GM23338 (cell line): ENCODE data around the gene PSAPL1. TPM values are rescaled to one million over a fixed set of nuclear protein-coding genes. Genes with fewer than 3 reads are reported as not detected.
A peak's percentile ranks its signal among the peaks of the same experiment; 100 is the strongest.

ENCODE experiments used
- ATAC-seq: fragments of 200-7000 bp; cut with Tn5 transposase; 3 replicates; pipeline ENCODE4 v1.9.1; 2020
- DNase-seq: peaks from one replicate; pipeline ENCODE4 v3.0.0-alpha.2; 2015; ENCODE audit warnings: low spot score
- H2AFZ ChIP-seq: fragments of 200-600 bp; sonication (generic); 2 replicates; pipeline ENCODE4 v1.8.0; 2016; ENCODE audit warnings: antibody characterized with exemption, mild to moderate bottlenecking, moderate library complexity
- H3F3A ChIP-seq: fragments of 200-600 bp; sonication (generic); replicated peaks from 2 replicates; pipeline ENCODE4 v1.8.0; 2017; ENCODE audit warnings: antibody characterized with exemption, mixed run types, low read depth
- H3K27ac ChIP-seq: fragments of 200-600 bp; sonication (generic); 2 replicates; pipeline ENCODE4 v1.6.1; 2016; ENCODE audit warnings: low read depth
- H3K27me3 ChIP-seq: fragments of 200-600 bp; sonication (generic); 2 replicates; pipeline ENCODE4 v1.8.0; 2016; ENCODE audit warnings: mild to moderate bottlenecking, mixed run types, moderate library complexity; ENCODE audit not compliant: insufficient read depth
- H3K36me3 ChIP-seq: fragments of 200-600 bp; sonication (generic); 2 replicates; pipeline ENCODE4 v1.8.0; 2016; ENCODE audit warnings: mild to moderate bottlenecking; ENCODE audit not compliant: insufficient read depth
- H3K4me1 ChIP-seq: fragments of 200-600 bp; sonication (generic); 2 replicates; pipeline ENCODE4 v1.8.0; 2016; ENCODE audit warnings: mild to moderate bottlenecking, moderate library complexity; ENCODE audit not compliant: insufficient read depth
- H3K4me2 ChIP-seq: fragments of 200-600 bp; sonication (generic); 2 replicates; pipeline ENCODE4 v1.7.1; 2017; ENCODE audit warnings: mixed run types
- H3K4me3 ChIP-seq: fragments of 200-600 bp; sonication (generic); 2 replicates; pipeline ENCODE4 v1.6.1; 2016; ENCODE audit warnings: mixed run types
- H3K79me2 ChIP-seq: fragments of 200-600 bp; sonication (generic); replicated peaks from 2 replicates; pipeline ENCODE4 v1.8.0; 2017; ENCODE audit warnings: mild to moderate bottlenecking; ENCODE audit not compliant: insufficient read depth
- H3K9me2 ChIP-seq: fragments of 200-600 bp; sonication (generic); 2 replicates; pipeline ENCODE4 v1.8.0; 2017; ENCODE audit not compliant: insufficient read depth
- H4K20me1 ChIP-seq: fragments of 200-600 bp; sonication (generic); replicated peaks from 2 replicates; pipeline ENCODE4 v1.8.0; 2017; ENCODE audit warnings: mild to moderate bottlenecking; ENCODE audit not compliant: insufficient read depth
- H3K27ac Mint-ChIP-seq: 2 replicates; pipeline ENCODE4 v1.8.0; 2020; ENCODE audit warnings: inconsistent platforms, mild to moderate bottlenecking, moderate library complexity, mixed read lengths
- H3K27me3 Mint-ChIP-seq: 3 replicates; pipeline ENCODE4 v1.8.0; 2022; ENCODE audit warnings: low read depth, mild to moderate bottlenecking, moderate library complexity, mixed read lengths, inconsistent platforms; ENCODE audit not compliant: insufficient read depth, poor library complexity
- H3K36me3 Mint-ChIP-seq: 3 replicates; pipeline ENCODE4 v1.8.0; 2021; ENCODE audit warnings: low read depth, mild to moderate bottlenecking, inconsistent platforms, moderate library complexity, mixed read lengths
- H3K4me1 Mint-ChIP-seq: 3 replicates; pipeline ENCODE4 v1.8.0; 2020; ENCODE audit warnings: mild to moderate bottlenecking, inconsistent platforms, mixed read lengths
- H3K4me3 Mint-ChIP-seq: 3 replicates; pipeline ENCODE4 v1.8.0; 2021; ENCODE audit warnings: moderate library complexity, mild to moderate bottlenecking, inconsistent platforms, mixed read lengths
- H3K9me3 Mint-ChIP-seq: 3 replicates; pipeline ENCODE4 v1.8.0; 2020; ENCODE audit warnings: moderate library complexity, mild to moderate bottlenecking, inconsistent platforms, mixed read lengths
- CREB1 ChIP-seq: fragments of 250-450 bp; sonication (Bioruptor Pico); IDR thresholded peaks from 2 replicates; pipeline ENCODE4 v1.5.0; 2020; ENCODE audit warnings: low read depth, mild to moderate bottlenecking, moderate library complexity
- EZH2 ChIP-seq: fragments of 200-600 bp; sonication (generic); IDR thresholded peaks from one replicate; pipeline ENCODE4 v1.8.0; 2017; ENCODE audit warnings: antibody characterized with exemption, mild to moderate bottlenecking, low read depth; ENCODE audit not compliant: unreplicated experiment
- EZH2phosphoT487 ChIP-seq: fragments of 200-600 bp; sonication (generic); IDR thresholded peaks from one replicate; pipeline ENCODE4 v1.8.1; 2018; ENCODE audit warnings: antibody characterized with exemption; ENCODE audit not compliant: unreplicated experiment
- JUNB ChIP-seq: IDR thresholded peaks from one replicate; pipeline ENCODE4 v1.6.1; 2016; ENCODE audit warnings: antibody characterized with exemption; ENCODE audit not compliant: unreplicated experiment
- NANOG ChIP-seq: IDR thresholded peaks from 2 replicates; pipeline ENCODE4 v1.6.1; 2016; ENCODE audit warnings: antibody characterized with exemption, borderline replicate concordance
- POLR2AphosphoS5 ChIP-seq: IDR thresholded peaks from 2 replicates; pipeline ENCODE4 v1.6.1; 2016; ENCODE audit warnings: antibody characterized with exemption, low read depth
- STAT1 ChIP-seq: IDR thresholded peaks from one replicate; pipeline ENCODE4 v1.6.1; 2016; ENCODE audit warnings: antibody characterized with exemption; ENCODE audit not compliant: unreplicated experiment
- ZNF114 ChIP-seq: fragments of 250-450 bp; sonication (Bioruptor Pico); IDR thresholded peaks from 2 replicates; pipeline ENCODE4 v1.5.0; 2020; ENCODE audit warnings: mild to moderate bottlenecking, moderate library complexity
- ZNF331 ChIP-seq: fragments of 250-450 bp; sonication (Bioruptor Pico); IDR thresholded peaks from 2 replicates; pipeline ENCODE4 v1.5.0; 2020; ENCODE audit warnings: low read depth, mild to moderate bottlenecking, moderate library complexity
- polyA plus RNA-seq: library from polyadenylated mRNA; unstranded; fragments of >200 nt; fragmentation: Nextera tagmentation; extraction: Ambion mirVana; gene quantifications from 2 replicates; pipeline ENCODE4 v1.2.1, GENCODE V29; 2016
- total RNA-seq: library from RNA; depleted of rRNA; stranded (reverse); fragments of >200 nt; shearing (Covaris generic); gene quantifications from 2 replicates; pipeline ENCODE4 v1.2.3, GENCODE V29; 2014
- TF ChIP-seq, protein P1 (sequence below): fragments of 250-450 bp; sonication (Bioruptor Pico); IDR thresholded peaks from 2 replicates; pipeline ENCODE4 v1.5.0; 2020; ENCODE audit warnings: mild to moderate bottlenecking, moderate library complexity
- TF ChIP-seq, protein P2 (sequence below): IDR thresholded peaks from one replicate; pipeline ENCODE4 v1.6.1; 2018; ENCODE audit warnings: antibody characterized with exemption; ENCODE audit not compliant: unreplicated experiment
- TF ChIP-seq, protein P3 (sequence below), 2 experiments: fragments of 200-600 bp in 1 of 2; sonication (generic) in 1 of 2; conservative IDR thresholded peaks; 2 replicates each; pipeline versions ENCODE4 v1.5.1 to v1.6.1; 2016 to 2017; ENCODE audit warnings: antibody characterized with exemption in 2 of 2, low read depth in 2 of 2, mild to moderate bottlenecking in 2 of 2, moderate library complexity in 1 of 2
- TF ChIP-seq, protein P4 (sequence below): IDR thresholded peaks from 2 replicates; pipeline ENCODE4 v1.6.1; 2016; ENCODE audit warnings: antibody characterized with exemption

PSAPL1 gene
- total and polyA plus RNA-seq, 2 experiments from 2014 or later = not detected

DNA sequence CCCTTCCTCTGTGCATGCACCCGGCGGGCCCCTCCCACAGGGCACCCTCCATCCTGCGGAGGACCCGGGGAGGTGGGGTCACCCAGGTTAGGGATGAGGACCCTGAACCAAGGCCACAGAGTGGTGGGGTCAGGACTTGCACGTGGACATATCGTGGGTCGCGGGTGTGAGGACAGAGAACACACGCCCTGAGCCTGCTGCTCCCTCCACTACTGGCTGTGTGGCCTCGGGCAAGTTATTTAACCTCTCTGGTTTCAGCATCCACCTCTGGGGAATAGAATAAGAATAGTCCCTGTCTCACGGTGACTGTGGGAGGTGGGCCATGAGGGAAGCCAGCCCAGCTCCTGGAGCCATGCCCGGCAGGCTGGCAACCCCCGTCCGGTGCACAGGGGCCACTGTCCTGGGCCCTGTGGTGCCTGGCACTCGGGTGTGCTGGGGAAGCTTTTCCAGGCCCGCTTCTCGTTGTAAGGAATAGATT, 5.1 kb downstream of the PSAPL1 start:
- no peaks in the 10 kb centered on the region for H3F3A ChIP-seq
- peaks cover 15% of the 10 kb centered on the region for H3K27me3 Mint-ChIP-seq
- no peak overlapping the region for H3K4me3 Mint-ChIP-seq
- H3K36me3 ChIP-seq = no peaks in the 10 kb centered on the region
- no peaks in the 10 kb centered on the region for H3K79me2 ChIP-seq
- H3K4me3 ChIP-seq = no peak overlapping the region
- no peaks in the 10 kb centered on the region for H3K9me3 Mint-ChIP-seq
- H3K27ac Mint-ChIP-seq = no peak overlapping the region
- no peaks in the 10 kb centered on the region for H3K9me2 ChIP-seq
- no peak overlapping the region for H2AFZ ChIP-seq
- peaks cover 37% of the 10 kb centered on the region for H3K4me1 Mint-ChIP-seq
- H4K20me1 ChIP-seq = no peaks in the 10 kb centered on the region
- DNase-seq (no peak), ATAC-seq (no peak; the same call in 2 of the 3 replicates)
- no peak overlapping the region for H3K27ac ChIP-seq
- H3K4me1 ChIP-seq = peaks cover 24% of the 10 kb centered on the region
- no peaks in the 10 kb centered on the region for H3K36me3 Mint-ChIP-seq
- H3K4me2 ChIP-seq = peak overlapping the region; percentile 38; the same call in 1 of the 2 replicates
- TF ChIP-seq EZH2phosphoT487 (no peak), CREB1 (CRISPR knock-in tag) (no peak), POLR2AphosphoS5 (no peak), JUNB (no peak), ZNF331 (CRISPR knock-in tag) (no peak), NANOG (no peak), STAT1 (no peak), EZH2 (no peak), ZNF114 (CRISPR knock-in tag) (no peak)
- TF ChIP-seq, protein P1, sequence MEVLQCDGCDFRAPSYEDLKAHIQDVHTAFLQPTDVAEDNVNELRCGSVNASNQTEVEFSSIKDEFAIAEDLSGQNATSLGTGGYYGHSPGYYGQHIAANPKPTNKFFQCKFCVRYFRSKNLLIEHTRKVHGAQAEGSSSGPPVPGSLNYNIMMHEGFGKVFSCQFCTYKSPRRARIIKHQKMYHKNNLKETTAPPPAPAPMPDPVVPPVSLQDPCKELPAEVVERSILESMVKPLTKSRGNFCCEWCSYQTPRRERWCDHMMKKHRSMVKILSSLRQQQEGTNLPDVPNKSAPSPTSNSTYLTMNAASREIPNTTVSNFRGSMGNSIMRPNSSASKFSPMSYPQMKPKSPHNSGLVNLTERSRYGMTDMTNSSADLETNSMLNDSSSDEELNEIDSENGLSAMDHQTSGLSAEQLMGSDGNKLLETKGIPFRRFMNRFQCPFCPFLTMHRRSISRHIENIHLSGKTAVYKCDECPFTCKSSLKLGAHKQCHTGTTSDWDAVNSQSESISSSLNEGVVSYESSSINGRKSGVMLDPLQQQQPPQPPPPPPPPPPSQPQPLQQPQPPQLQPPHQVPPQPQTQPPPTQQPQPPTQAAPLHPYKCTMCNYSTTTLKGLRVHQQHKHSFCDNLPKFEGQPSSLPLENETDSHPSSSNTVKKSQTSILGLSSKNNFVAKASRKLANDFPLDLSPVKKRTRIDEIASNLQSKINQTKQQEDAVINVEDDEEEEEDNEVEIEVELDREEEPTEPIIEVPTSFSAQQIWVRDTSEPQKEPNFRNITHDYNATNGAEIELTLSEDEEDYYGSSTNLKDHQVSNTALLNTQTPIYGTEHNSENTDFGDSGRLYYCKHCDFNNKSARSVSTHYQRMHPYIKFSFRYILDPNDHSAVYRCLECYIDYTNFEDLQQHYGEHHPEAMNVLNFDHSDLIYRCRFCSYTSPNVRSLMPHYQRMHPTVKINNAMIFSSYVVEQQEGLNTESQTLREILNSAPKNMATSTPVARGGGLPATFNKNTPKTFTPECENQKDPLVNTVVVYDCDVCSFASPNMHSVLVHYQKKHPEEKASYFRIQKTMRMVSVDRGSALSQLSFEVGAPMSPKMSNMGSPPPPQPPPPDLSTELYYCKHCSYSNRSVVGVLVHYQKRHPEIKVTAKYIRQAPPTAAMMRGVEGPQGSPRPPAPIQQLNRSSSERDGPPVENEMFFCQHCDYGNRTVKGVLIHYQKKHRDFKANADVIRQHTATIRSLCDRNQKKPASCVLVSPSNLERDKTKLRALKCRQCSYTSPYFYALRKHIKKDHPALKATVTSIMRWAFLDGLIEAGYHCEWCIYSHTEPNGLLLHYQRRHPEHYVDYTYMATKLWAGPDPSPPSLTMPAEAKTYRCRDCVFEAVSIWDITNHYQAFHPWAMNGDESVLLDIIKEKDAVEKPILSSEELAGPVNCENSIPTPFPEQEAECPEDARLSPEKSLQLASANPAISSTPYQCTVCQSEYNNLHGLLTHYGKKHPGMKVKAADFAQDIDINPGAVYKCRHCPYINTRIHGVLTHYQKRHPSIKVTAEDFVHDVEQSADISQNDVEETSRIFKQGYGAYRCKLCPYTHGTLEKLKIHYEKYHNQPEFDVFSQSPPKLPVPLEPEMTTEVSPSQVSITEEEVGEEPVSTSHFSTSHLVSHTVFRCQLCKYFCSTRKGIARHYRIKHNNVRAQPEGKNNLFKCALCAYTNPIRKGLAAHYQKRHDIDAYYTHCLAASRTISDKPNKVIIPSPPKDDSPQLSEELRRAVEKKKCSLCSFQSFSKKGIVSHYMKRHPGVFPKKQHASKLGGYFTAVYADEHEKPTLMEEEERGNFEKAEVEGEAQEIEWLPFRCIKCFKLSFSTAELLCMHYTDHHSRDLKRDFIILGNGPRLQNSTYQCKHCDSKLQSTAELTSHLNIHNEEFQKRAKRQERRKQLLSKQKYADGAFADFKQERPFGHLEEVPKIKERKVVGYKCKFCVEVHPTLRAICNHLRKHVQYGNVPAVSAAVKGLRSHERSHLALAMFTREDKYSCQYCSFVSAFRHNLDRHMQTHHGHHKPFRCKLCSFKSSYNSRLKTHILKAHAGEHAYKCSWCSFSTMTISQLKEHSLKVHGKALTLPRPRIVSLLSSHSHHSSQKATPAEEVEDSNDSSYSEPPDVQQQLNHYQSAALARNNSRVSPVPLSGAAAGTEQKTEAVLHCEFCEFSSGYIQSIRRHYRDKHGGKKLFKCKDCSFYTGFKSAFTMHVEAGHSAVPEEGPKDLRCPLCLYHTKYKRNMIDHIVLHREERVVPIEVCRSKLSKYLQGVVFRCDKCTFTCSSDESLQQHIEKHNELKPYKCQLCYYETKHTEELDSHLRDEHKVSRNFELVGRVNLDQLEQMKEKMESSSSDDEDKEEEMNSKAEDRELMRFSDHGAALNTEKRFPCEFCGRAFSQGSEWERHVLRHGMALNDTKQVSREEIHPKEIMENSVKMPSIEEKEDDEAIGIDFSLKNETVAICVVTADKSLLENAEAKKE = no peak
- TF ChIP-seq, protein P2, sequence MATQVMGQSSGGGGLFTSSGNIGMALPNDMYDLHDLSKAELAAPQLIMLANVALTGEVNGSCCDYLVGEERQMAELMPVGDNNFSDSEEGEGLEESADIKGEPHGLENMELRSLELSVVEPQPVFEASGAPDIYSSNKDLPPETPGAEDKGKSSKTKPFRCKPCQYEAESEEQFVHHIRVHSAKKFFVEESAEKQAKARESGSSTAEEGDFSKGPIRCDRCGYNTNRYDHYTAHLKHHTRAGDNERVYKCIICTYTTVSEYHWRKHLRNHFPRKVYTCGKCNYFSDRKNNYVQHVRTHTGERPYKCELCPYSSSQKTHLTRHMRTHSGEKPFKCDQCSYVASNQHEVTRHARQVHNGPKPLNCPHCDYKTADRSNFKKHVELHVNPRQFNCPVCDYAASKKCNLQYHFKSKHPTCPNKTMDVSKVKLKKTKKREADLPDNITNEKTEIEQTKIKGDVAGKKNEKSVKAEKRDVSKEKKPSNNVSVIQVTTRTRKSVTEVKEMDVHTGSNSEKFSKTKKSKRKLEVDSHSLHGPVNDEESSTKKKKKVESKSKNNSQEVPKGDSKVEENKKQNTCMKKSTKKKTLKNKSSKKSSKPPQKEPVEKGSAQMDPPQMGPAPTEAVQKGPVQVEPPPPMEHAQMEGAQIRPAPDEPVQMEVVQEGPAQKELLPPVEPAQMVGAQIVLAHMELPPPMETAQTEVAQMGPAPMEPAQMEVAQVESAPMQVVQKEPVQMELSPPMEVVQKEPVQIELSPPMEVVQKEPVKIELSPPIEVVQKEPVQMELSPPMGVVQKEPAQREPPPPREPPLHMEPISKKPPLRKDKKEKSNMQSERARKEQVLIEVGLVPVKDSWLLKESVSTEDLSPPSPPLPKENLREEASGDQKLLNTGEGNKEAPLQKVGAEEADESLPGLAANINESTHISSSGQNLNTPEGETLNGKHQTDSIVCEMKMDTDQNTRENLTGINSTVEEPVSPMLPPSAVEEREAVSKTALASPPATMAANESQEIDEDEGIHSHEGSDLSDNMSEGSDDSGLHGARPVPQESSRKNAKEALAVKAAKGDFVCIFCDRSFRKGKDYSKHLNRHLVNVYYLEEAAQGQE = no peak
- TF ChIP-seq, protein P3, sequence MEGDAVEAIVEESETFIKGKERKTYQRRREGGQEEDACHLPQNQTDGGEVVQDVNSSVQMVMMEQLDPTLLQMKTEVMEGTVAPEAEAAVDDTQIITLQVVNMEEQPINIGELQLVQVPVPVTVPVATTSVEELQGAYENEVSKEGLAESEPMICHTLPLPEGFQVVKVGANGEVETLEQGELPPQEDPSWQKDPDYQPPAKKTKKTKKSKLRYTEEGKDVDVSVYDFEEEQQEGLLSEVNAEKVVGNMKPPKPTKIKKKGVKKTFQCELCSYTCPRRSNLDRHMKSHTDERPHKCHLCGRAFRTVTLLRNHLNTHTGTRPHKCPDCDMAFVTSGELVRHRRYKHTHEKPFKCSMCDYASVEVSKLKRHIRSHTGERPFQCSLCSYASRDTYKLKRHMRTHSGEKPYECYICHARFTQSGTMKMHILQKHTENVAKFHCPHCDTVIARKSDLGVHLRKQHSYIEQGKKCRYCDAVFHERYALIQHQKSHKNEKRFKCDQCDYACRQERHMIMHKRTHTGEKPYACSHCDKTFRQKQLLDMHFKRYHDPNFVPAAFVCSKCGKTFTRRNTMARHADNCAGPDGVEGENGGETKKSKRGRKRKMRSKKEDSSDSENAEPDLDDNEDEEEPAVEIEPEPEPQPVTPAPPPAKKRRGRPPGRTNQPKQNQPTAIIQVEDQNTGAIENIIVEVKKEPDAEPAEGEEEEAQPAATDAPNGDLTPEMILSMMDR (conservative IDR thresholded peaks at IDR 0.05; ENCODE audit: low read depth in 2 of 2) = no peak
- TF ChIP-seq, protein P4, sequence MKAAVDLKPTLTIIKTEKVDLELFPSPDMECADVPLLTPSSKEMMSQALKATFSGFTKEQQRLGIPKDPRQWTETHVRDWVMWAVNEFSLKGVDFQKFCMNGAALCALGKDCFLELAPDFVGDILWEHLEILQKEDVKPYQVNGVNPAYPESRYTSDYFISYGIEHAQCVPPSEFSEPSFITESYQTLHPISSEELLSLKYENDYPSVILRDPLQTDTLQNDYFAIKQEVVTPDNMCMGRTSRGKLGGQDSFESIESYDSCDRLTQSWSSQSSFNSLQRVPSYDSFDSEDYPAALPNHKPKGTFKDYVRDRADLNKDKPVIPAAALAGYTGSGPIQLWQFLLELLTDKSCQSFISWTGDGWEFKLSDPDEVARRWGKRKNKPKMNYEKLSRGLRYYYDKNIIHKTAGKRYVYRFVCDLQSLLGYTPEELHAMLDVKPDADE = no peak
- no peaks in the 10 kb centered on the region for H3K27me3 ChIP-seq
